Esophagus muscularis mucosa (tissue), 4 donors: ENCODE data around the gene ACTR8.

ENCODE experiments used
- CTCF ChIP-seq, 3 experiments: fragments of 200-600 bp in 2 of 3; fragments of 450-650 bp in 1 of 3; sonication (generic) in 2 of 3; IDR thresholded peaks; one replicate each; pipeline ENCODE4 v1.5.1; 2017 to 2019; ENCODE audit warnings: antibody characterized with exemption in 3 of 3, mild to moderate bottlenecking in 2 of 3, moderate library complexity in 1 of 3
- EP300 ChIP-seq: sonication (generic); formaldehyde crosslinking; IDR thresholded peaks from one replicate; pipeline ENCODE4 v1.6.1; 2017; ENCODE audit warnings: antibody characterized with exemption
- POLR2A ChIP-seq: fragments of 450-650 bp; IDR thresholded peaks from one replicate; pipeline ENCODE4 v1.6.1; 2017; ENCODE audit warnings: antibody characterized with exemption, moderate library complexity, mild to moderate bottlenecking, low read depth
- POLR2AphosphoS5 ChIP-seq, 2 donors: sonication (generic); formaldehyde crosslinking; IDR thresholded peaks; one replicate each; pipeline ENCODE4 v1.6.1; 2017; ENCODE audit warnings: antibody characterized with exemption in 2 of 2

DNA sequence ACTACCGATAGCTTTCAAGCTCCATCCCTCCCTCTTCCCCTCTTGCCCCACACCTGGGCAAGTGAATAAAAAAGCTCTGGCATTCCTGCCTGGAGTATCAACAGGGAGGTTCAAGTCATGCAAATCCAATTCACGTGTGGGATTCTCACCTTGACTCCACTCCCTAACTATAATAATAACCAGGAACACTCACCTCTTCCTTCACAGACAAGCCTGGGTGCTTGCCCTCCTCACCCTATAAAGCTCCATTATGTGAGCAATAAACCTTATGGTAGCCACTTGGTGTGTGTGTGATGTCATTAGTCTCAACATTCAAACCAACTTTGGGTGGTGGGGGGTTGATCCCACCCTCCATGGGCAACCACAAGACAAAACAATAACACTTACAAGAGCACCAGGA lies 52.3 kb downstream of the ACTR8 start:
- TF ChIP-seq CTCF (IDR thresholded peaks at IDR 0.05) (no peak), EP300 (no peak), POLR2A (no peak), POLR2AphosphoS5 (IDR thresholded peaks at IDR 0.05) (no peak)
